Endodermal cell (in vitro differentiated cells): ENCODE measurements around the gene SORCS2. TPM values are rescaled to one million over a fixed set of nuclear protein-coding genes. Genes with fewer than 3 reads are reported as not detected.

Source experiments
- DNase-seq: peaks from one replicate; pipeline ENCODE4 v3.0.0-alpha.2; 2017
- H3K27ac ChIP-seq: 2 replicates; pipeline ENCODE4 v1.5.1; 2013; ENCODE audit warnings: mild to moderate bottlenecking, low read depth, low read length, moderate library complexity
- H3K27me3 ChIP-seq: 2 replicates; pipeline ENCODE4 v1.6.1; 2013; ENCODE audit warnings: mild to moderate bottlenecking, low read length, moderate library complexity; ENCODE audit not compliant: insufficient read depth, control insufficient read depth, poor library complexity, severe bottlenecking
- H3K36me3 ChIP-seq: 2 replicates; pipeline ENCODE4 v1.7.0; 2013; ENCODE audit warnings: mild to moderate bottlenecking, low read length, moderate library complexity; ENCODE audit not compliant: control insufficient read depth, insufficient read depth
- H3K4me1 ChIP-seq: one replicate; pipeline ENCODE4 v1.7.0; 2013; ENCODE audit warnings: low read length; ENCODE audit not compliant: control insufficient read depth, insufficient read depth
- H3K4me3 ChIP-seq: 2 replicates; pipeline ENCODE4 v1.5.1; 2013; ENCODE audit warnings: mild to moderate bottlenecking, low read length, moderate library complexity
- H3K9ac ChIP-seq: 2 replicates; pipeline ENCODE4 v1.6.1; 2013; ENCODE audit warnings: mild to moderate bottlenecking, low read length, moderate library complexity; ENCODE audit not compliant: poor library complexity, severe bottlenecking; ENCODE audit errors: extremely low read depth
- H3K9me3 ChIP-seq: 2 replicates; pipeline ENCODE4 v1.6.1; 2013; ENCODE audit warnings: mild to moderate bottlenecking, low read length, moderate library complexity; ENCODE audit not compliant: control insufficient read depth
- H3K27ac Mint-ChIP-seq: 2 replicates; pipeline ENCODE4 v1.8.0; 2020; ENCODE audit warnings: mixed read lengths
- H3K27me3 Mint-ChIP-seq: 2 replicates; pipeline ENCODE4 v1.8.0; 2021; ENCODE audit warnings: mild to moderate bottlenecking, mixed read lengths; ENCODE audit not compliant: insufficient read depth
- H3K36me3 Mint-ChIP-seq: 2 replicates; pipeline ENCODE4 v1.8.0; 2020; ENCODE audit warnings: low read depth, mixed read lengths
- H3K4me1 Mint-ChIP-seq: 2 replicates; pipeline ENCODE4 v1.8.0; 2020; ENCODE audit warnings: mixed read lengths
- H3K4me3 Mint-ChIP-seq: 2 replicates; pipeline ENCODE4 v1.8.0; 2020; ENCODE audit warnings: mild to moderate bottlenecking, moderate library complexity, mixed read lengths
- H3K9me3 Mint-ChIP-seq: 2 replicates; pipeline ENCODE4 v1.8.0; 2020; ENCODE audit warnings: mild to moderate bottlenecking, mixed read lengths
- WGBS, 2 experiments: methylation state at CpG; one replicate each; pipeline versions ENCODE4 v1.1.5 to v1.1.7; 2013; ENCODE audit warnings: missing lambda C conversion rate in 2 of 2, mixed read lengths in 1 of 2; ENCODE audit not compliant: insufficient coverage in 1 of 2, insufficient read length in 1 of 2; 5-methylcytosine and 5-hydroxymethylcytosine counted together
- total RNA-seq, 2 donors: library from RNA; stranded (reverse); fragmentation: NEBNext Ultra II Directional in 1 of 2; extraction: Animal tissue kit (Norgen Biotek cat#: 25700) in 1 of 2; gene quantifications; 2 replicates in 1 of 2; 3 replicates in 1 of 2; pipeline ENCODE4 v1.2.1, GENCODE V29; 2021
- TF ChIP-seq, protein P1 (sequence below): fragments of 200-600 bp; sonication (generic); conservative IDR thresholded peaks from 2 replicates; pipeline ENCODE4 v1.5.0; 2021; ENCODE audit warnings: antibody characterized with exemption, mild to moderate bottlenecking

The SORCS2 gene
- total RNA-seq, 2 donors from 2014 or later = 1.4 to 1.9 TPM

DNA sequence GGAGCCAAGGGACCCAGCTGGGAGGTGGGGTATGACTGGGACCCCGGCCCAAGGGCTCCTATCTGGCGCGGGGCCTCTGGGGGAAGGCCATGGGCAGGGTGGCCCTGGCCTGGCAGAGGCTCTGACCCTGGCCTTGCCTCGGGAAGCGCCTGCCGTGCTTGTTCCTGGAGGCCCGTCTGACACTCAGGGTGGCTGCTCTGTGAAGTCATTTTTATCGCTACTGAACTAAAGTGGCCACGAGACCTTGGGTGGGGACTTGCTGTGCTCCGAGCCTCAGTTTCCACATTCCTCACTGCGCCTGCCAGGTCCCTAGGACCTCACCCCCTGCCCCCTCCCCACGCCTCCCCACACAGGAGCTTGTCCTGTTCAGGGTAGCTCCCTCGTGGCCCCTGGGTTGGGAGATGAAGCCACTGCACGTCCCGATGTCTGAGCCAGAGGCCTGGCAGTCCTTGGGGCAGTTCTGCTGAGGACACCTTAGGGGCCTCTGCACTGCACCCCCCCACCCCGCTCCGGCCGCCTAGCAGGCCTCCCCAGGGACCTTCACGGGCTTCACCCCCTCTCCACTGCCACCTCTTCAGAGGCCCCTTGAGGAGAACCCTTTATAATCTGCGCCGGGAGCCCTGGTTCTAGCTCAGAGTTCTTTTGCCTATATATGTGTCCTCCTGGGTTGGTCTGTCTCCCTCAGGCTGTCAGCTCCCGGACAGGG is 639 bp upstream of the SORCS2 start:
- Histone ChIP-seq H3K36me3 (no peaks in the 10 kb centered on the region), H3K9me3 (no peaks in the 10 kb centered on the region), H3K4me1 (peaks cover 8% of the 10 kb centered on the region), H3K27me3 (peaks cover 87% of the 10 kb centered on the region), H3K9ac (no peak overlapping the region), H3K4me3 (no peak overlapping the region), H3K27ac (no peak overlapping the region)
- WGBS, 2 experiments = 74 to 84% methylated on average over 11 to 22 of the region's 22 CpGs
- H3K36me3 Mint-ChIP-seq = no peaks in the 10 kb centered on the region
- TF ChIP-seq, protein P1, sequence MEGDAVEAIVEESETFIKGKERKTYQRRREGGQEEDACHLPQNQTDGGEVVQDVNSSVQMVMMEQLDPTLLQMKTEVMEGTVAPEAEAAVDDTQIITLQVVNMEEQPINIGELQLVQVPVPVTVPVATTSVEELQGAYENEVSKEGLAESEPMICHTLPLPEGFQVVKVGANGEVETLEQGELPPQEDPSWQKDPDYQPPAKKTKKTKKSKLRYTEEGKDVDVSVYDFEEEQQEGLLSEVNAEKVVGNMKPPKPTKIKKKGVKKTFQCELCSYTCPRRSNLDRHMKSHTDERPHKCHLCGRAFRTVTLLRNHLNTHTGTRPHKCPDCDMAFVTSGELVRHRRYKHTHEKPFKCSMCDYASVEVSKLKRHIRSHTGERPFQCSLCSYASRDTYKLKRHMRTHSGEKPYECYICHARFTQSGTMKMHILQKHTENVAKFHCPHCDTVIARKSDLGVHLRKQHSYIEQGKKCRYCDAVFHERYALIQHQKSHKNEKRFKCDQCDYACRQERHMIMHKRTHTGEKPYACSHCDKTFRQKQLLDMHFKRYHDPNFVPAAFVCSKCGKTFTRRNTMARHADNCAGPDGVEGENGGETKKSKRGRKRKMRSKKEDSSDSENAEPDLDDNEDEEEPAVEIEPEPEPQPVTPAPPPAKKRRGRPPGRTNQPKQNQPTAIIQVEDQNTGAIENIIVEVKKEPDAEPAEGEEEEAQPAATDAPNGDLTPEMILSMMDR = no peak
- DNase-seq = no peak
- H3K27me3 Mint-ChIP-seq = peaks cover 90% of the 10 kb centered on the region
- no peaks in the 10 kb centered on the region for H3K9me3 Mint-ChIP-seq
- peaks cover 10% of the 10 kb centered on the region for H3K4me1 Mint-ChIP-seq
- peak overlapping the region; percentile 45 for H3K4me3 Mint-ChIP-seq
- no peak overlapping the region for H3K27ac Mint-ChIP-seq

DNA sequence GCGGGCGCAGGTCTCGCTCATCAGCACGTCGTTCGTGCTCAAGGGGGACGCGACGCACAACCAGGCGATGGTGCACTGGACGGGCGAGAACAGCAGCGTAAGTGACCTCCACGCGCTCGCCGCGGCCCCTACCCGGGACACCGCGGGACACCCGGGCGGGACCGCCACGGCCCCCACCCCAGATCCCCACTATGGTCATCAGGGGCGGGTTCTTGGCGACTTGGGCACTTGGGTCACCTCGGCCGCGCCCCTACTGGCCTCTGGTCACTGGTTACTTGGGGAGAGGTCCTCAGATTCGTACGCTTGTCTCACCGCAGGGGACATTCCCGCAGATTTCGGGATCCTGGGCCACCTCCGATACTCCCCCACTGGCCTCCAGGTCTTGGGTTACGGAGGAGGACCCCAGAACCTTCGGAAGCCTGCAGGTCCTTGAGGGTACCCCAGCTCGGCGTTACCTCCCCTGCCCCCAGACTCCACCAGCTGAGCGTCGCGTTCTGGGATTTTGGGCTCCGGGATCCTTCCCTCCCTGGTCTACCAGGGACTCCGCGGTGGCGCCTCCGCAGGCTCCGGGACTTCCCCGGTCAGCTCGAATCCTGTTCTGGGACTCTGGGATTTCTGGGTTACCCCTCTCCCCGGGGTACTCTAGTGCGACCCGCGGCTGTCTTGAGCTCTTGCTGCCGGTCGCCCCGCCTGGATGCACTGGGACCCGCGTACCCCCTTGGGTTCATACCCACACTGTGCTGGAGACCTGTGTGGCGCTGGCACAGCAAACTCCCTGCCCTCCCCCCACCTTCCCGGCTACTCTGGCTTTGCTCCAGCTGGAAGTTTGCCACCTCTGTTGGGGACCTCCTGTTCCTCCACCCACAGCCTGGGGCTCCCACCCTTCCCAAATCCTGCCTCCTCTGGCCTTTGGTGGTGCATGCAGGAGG is 956 bp downstream of the SORCS2 start:
- H3K9ac ChIP-seq = no peak overlapping the region
- H3K27me3 Mint-ChIP-seq = peaks cover 82% of the 10 kb centered on the region

More for the DNA sequence above, 956 bp downstream of the SORCS2 start:
- Mint-ChIP-seq H3K27ac (no peak overlapping the region), H3K36me3 (no peaks in the 10 kb centered on the region), H3K4me1 (peaks cover 8% of the 10 kb centered on the region), H3K9me3 (no peaks in the 10 kb centered on the region), H3K4me3 (peak overlapping the region; percentile 48)
- Histone ChIP-seq H3K4me1 (peaks cover 5% of the 10 kb centered on the region), H3K27me3 (peaks cover 83% of the 10 kb centered on the region), H3K4me3 (peak overlapping the region; percentile 72), H3K36me3 (no peaks in the 10 kb centered on the region), H3K27ac (no peak overlapping the region), H3K9me3 (no peaks in the 10 kb centered on the region)
- peak; percentile 77 for DNase-seq
- TF ChIP-seq, protein P1 = peak; percentile 37
- WGBS, 2 experiments = 4 to 7% methylated on average over 21 to 62 of the region's 62 CpGs
